GM13976 (cell line): ENCODE measurements around the gene SVBP.

Source experiments
- DNase-seq: peaks from one replicate; pipeline ENCODE4 v3.0.0; 2012; ENCODE audit warnings: low spot score
- in situ Hi-C: fragments of 300-500 bp; cut with MboI; formaldehyde crosslinking; loops from one replicate; pipeline ENCODE4 v1.12.0; 2022; ENCODE audit warnings: low sequenced_read_pairs, mixed read lengths, inconsistent platforms; ENCODE audit not compliant: unreplicated experiment
- TF ChIP-seq, protein P1 (sequence below): IDR thresholded peaks from 2 replicates; pipeline ENCODE4 v1.5.1; 2012; ENCODE audit warnings: borderline replicate concordance, mild to moderate bottlenecking; ENCODE audit not compliant: insufficient read depth; ENCODE audit errors: extremely low read depth, missing control alignments, control extremely low read depth

Gene SVBP

GRCh38 chr1:42852608-42852980 lies 35.4 kb upstream of the SVBP start:
- DNase-seq, result no peak
- in situ Hi-C loops, result no loop called here

GRCh38 chr1:42851960-42852607 lies 34.9 kb upstream of the SVBP start:
- DNase-seq, result no peak
- in situ Hi-C loops, result no loop called here

More at GRCh38 chr1:42852608-42852980, 35.4 kb upstream of the SVBP start:
- TF ChIP-seq, protein P1, sequence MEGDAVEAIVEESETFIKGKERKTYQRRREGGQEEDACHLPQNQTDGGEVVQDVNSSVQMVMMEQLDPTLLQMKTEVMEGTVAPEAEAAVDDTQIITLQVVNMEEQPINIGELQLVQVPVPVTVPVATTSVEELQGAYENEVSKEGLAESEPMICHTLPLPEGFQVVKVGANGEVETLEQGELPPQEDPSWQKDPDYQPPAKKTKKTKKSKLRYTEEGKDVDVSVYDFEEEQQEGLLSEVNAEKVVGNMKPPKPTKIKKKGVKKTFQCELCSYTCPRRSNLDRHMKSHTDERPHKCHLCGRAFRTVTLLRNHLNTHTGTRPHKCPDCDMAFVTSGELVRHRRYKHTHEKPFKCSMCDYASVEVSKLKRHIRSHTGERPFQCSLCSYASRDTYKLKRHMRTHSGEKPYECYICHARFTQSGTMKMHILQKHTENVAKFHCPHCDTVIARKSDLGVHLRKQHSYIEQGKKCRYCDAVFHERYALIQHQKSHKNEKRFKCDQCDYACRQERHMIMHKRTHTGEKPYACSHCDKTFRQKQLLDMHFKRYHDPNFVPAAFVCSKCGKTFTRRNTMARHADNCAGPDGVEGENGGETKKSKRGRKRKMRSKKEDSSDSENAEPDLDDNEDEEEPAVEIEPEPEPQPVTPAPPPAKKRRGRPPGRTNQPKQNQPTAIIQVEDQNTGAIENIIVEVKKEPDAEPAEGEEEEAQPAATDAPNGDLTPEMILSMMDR, result no peak

GRCh38 chr1:42851420-42851819 lies 34.2 kb upstream of the SVBP start:
- DNase-seq, result no peak
- TF ChIP-seq, protein P1, result no peak
- in situ Hi-C loops, result no loop called here

More at GRCh38 chr1:42851960-42852607, 34.9 kb upstream of the SVBP start:
- TF ChIP-seq, protein P1, result no peak

GRCh38 chr1:42849944-42850343 lies 32.7 kb upstream of the SVBP start:
- in situ Hi-C loops, result no loop called here
- TF ChIP-seq, protein P1, result no peak
- DNase-seq, result no peak

GRCh38 chr1:42848823-42849537 lies 31.8 kb upstream of the SVBP start:
- in situ Hi-C loops, result no loop called here
- TF ChIP-seq, protein P1, result no peak
- DNase-seq, result no peak

DNA sequence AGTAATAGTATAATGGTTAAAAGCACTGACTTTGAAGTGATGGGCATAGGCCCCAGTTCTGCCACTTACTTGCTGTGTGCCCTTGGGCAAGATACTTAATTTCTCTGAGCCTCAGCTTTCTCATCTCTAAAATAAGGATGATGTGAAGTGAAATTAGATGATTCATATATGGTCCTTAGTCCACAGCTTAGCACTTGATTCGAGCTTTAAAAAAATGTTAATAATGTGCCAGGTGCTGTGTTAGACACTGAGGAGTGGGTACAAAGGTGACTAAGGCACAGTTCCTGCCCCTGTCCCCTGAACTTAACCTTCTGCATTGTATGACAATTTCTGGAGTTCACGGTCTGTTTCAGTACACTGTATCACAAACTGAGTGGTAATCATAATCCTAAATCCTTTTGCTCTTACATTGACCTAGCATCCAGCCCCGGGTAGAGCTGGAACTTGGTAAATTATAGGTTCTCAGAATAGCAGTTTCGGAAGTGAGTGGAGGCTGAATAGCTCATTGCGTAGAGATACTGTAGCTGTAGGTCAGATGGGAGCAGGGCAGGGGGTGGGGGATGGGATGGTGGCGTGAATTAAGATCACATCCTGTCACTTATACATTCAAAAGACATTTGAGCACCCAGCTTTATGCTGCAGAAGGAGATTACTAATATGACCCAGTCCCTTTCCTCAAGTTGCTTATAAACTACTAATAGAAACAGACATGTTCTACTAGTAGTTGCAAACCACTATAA lies 30.7 kb upstream of the SVBP start:
- TF ChIP-seq, protein P1, result no peak
- no peak for DNase-seq
- in situ Hi-C loops, result no loop called here
